Astrocyte of the cerebellum (primary cell): ENCODE results near the gene CENPE.
"Not testable (repeated sequence)": the region's sequence is repeated elsewhere in the genome, so short reads cannot be mapped to it uniquely, and the experiment has no call there.

Source experiments
- DNase-seq: peaks from one replicate; pipeline ENCODE4 v3.0.0-alpha.2; 2011; ENCODE audit warnings: low read depth
- H3K4me3 ChIP-seq: 2 replicates; pipeline ENCODE4 v1.5.1; 2011; ENCODE audit warnings: mild to moderate bottlenecking, low read depth, low read length, moderate library complexity
- in situ Hi-C: cut with HindIII; loops from 2 replicates; pipeline ENCODE4 v1.10.0; 2017; ENCODE audit warnings: low sequenced_read_pairs
- TF ChIP-seq, protein P1 (sequence below): IDR thresholded peaks from 2 replicates; pipeline ENCODE4 v1.5.1; 2012; ENCODE audit warnings: low read length, low read depth, moderate library complexity, mild to moderate bottlenecking; ENCODE audit errors: missing control alignments

The CENPE gene

GRCh38 chr4:103198111-103198765 is at the start of gene CENPE:
Gene CENPE, minus strand, starts transcription at chr4:103198343. Its CDS starts 24 bp downstream, at chr4:103198319.
- in situ Hi-C loops: no loop called here
- TF ChIP-seq, protein P1, sequence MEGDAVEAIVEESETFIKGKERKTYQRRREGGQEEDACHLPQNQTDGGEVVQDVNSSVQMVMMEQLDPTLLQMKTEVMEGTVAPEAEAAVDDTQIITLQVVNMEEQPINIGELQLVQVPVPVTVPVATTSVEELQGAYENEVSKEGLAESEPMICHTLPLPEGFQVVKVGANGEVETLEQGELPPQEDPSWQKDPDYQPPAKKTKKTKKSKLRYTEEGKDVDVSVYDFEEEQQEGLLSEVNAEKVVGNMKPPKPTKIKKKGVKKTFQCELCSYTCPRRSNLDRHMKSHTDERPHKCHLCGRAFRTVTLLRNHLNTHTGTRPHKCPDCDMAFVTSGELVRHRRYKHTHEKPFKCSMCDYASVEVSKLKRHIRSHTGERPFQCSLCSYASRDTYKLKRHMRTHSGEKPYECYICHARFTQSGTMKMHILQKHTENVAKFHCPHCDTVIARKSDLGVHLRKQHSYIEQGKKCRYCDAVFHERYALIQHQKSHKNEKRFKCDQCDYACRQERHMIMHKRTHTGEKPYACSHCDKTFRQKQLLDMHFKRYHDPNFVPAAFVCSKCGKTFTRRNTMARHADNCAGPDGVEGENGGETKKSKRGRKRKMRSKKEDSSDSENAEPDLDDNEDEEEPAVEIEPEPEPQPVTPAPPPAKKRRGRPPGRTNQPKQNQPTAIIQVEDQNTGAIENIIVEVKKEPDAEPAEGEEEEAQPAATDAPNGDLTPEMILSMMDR: no peak
- DNase-seq: peak; percentile 69
- H3K4me3 ChIP-seq: peak within 1 kb of the TSS; percentile 80

DNA sequence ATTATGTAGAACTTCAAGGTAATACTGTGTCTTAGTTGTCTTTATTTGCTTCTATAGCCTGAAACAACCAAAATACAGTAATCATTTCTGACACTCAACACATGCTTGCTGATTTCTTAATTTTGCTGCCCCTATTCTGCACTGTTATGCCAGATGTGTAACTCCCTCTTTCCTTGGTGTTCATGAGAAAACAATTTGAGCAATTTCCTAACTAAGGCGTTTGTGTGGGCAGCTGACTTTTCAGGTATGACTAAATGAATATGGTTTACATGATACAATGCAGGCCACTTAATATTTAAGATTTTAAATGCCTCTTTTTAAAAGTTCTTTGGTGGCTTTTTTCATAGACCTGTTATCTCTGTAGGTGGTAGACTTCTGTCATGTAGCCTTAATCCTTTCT is 46.1 kb upstream of the CENPE start:
- DNase-seq: no peak
- TF ChIP-seq, protein P1: no peak
- in situ Hi-C loops: no loop called here
- H3K4me3 ChIP-seq: no peak overlapping the region

DNA sequence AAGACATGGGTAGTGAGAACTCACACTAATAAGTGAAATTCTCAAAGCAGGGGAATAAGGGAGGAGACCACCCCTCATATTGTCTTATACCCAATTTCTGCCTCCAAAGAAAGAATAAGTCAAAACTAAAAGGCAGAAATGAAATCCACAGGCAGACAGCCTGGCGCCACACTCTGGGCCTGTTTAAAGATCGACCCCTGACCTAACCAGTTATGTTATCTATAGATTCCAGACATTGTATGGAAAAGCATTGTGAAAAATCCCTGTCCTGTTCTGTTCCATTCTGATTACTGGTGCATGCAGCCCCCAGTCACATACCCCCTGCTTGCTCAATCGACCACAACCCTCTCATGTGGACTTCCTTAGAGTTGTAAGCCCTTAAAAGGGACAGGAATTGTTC is 32.8 kb upstream of the CENPE start:
- DNase-seq, in situ Hi-C loops, H3K4me3 ChIP-seq: not testable (repeated sequence)

GRCh38 chr4:103223556-103223955 is 25.4 kb upstream of the CENPE start:
- H3K4me3 ChIP-seq, in situ Hi-C loops, DNase-seq: not testable (repeated sequence)

- in situ Hi-C loops: no loop called here
- TF ChIP-seq, protein P1: no peak
- DNase-seq: no peak
- no peak overlapping the region for H3K4me3 ChIP-seq
Measured at GRCh38 chr4:103207673-103208072, 9.5 kb upstream of the CENPE start.

- DNase-seq: no peak
- TF ChIP-seq, protein P1: peak; percentile 37
- H3K4me3 ChIP-seq: no peak overlapping the region
- in situ Hi-C loops: no loop called here
Measured at GRCh38 chr4:103204111-103204510, 6.0 kb upstream of the CENPE start.

DNA sequence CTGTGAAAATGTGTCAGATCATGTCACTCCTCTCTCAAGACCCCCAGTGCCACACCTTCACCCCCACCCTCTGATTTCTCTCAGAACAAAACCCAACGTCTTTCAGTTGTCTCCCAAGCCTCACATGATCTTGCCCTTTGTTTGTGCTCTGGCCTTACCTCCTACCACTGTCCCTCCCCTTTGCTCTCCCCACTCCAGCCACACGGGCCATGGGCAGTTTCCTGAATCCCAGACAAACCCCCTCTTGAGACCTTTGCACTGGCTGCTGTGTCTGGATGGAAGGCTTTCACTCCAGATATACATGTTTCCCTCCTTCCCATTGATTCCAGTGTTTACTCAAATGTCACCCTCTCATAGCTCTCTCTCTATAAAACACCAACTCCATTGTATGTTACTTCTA is 3.6 kb upstream of the CENPE start:
- in situ Hi-C loops: no loop called here
- TF ChIP-seq, protein P1: no peak
- no peak for DNase-seq

GRCh38 chr4:103201253-103201652 is 3.1 kb upstream of the CENPE start:
- TF ChIP-seq, protein P1: no peak
- H3K4me3 ChIP-seq: no peak overlapping the region
- in situ Hi-C loops: no loop called here
- DNase-seq: no peak

More for the DNA sequence above, 3.6 kb upstream of the CENPE start:
- H3K4me3 ChIP-seq: no peak overlapping the region
